ENCODE data around the gene TMEM185B. TPM values are rescaled to one million over a fixed set of nuclear protein-coding genes. Genes with fewer than 3 reads are reported as not detected.

TMEM185B gene
- total and polyA plus RNA-seq, 4 donors = 1.8 to 8.5 (median 6.8) TPM

GRCh38 chr2:120221616-120222015 lies 1.6 kb downstream of the TMEM185B start:
- TF ChIP-seq ZBTB33 (IDR thresholded peaks at IDR 0.05) (no peak), TAF1 (conservative IDR thresholded peaks at IDR 0.05) (no peak), SP1 (IDR thresholded peaks at IDR 0.05) (no peak), YY1 (IDR thresholded peaks at IDR 0.05) (no peak), CTCF (IDR thresholded peaks at IDR 0.05; ENCODE audit: low read depth, low read length, missing input control) (no peak), RAD21 (IDR thresholded peaks at IDR 0.05) (no peak), NR2F2 (IDR thresholded peaks at IDR 0.05) (no peak), EGR1 (IDR thresholded peaks at IDR 0.05; ENCODE audit: low read depth in 2 of 2) (no peak), HNF4A (conservative IDR thresholded peaks at IDR 0.05) (no peak), REST (IDR thresholded peaks at IDR 0.05) (no peak)
- no peaks in the 10 kb centered on the region for H3K9me3 ChIP-seq (ENCODE audit: control insufficient read depth in 4 of 4, low read length in 3 of 4)
- H3K9ac ChIP-seq (ENCODE audit: low read depth in 1 of 2, low read length in 2 of 2) = no peak overlapping the region
- peaks cover 0 to 3% (median 0%) of the 10 kb centered on the region in 4 donors for H3K36me3 ChIP-seq (ENCODE audit: control insufficient read depth in 4 of 4, insufficient read depth in 3 of 4, low read depth in 1 of 4, low read length in 3 of 4)
- 94% methylated on average over 8 of the region's 8 CpGs for WGBS
- peak; percentile 21 for DNase-seq (ENCODE audit: low spot score)
- no peak overlapping the region for H3K27ac ChIP-seq (ENCODE audit: low read depth in 1 of 2, low read length in 2 of 2)
- H3K4me1 ChIP-seq (ENCODE audit: control insufficient read depth in 4 of 4, insufficient read depth in 4 of 4, low read length in 3 of 4) = peaks cover 12 to 33% (median 21%) of the 10 kb centered on the region in 4 donors
- no peak overlapping the region for H3K4me3 ChIP-seq (ENCODE audit: low read depth in 1 of 3, low read length in 3 of 3)
- H3K27me3 ChIP-seq (ENCODE audit: control insufficient read depth in 4 of 4, insufficient read depth in 4 of 4, low read length in 3 of 4) = no peaks in the 10 kb centered on the region

- Histone ChIP-seq H3K9me3 (ENCODE audit: control insufficient read depth in 4 of 4, low read length in 3 of 4) (no peaks in the 10 kb centered on the region), H3K4me3 (ENCODE audit: low read depth in 1 of 3, low read length in 3 of 3) (no peak overlapping the region), H3K9ac (ENCODE audit: low read depth in 1 of 2, low read length in 2 of 2) (no peak overlapping the region), H3K27me3 (ENCODE audit: control insufficient read depth in 4 of 4, insufficient read depth in 4 of 4, low read length in 3 of 4) (no peaks in the 10 kb centered on the region), H3K36me3 (ENCODE audit: control insufficient read depth in 4 of 4, insufficient read depth in 3 of 4, low read depth in 1 of 4, low read length in 3 of 4) (peaks cover 0 to 3% (median 0%) of the 10 kb centered on the region in 4 donors), H3K4me1 (ENCODE audit: control insufficient read depth in 4 of 4, insufficient read depth in 4 of 4, low read length in 3 of 4) (peaks cover 12 to 33% (median 21%) of the 10 kb centered on the region in 4 donors), H3K27ac (ENCODE audit: low read depth in 1 of 2, low read length in 2 of 2) (no peak overlapping the region)
- TF ChIP-seq MAX (IDR thresholded peaks at IDR 0.05) = no peak
- TF ChIP-seq ZBTB33 (IDR thresholded peaks at IDR 0.05) = no peak
- TF ChIP-seq SP1 (IDR thresholded peaks at IDR 0.05) = no peak
- TF ChIP-seq HNF4A (conservative IDR thresholded peaks at IDR 0.05) = no peak
- no peak for TF ChIP-seq FOXA2 (IDR thresholded peaks at IDR 0.05)
- no peak for TF ChIP-seq CTCF (IDR thresholded peaks at IDR 0.05; ENCODE audit: low read depth, low read length, missing input control)
- WGBS = 84% methylated on average over 2 of the region's 2 CpGs
- no peak for DNase-seq (ENCODE audit: low spot score)
Measured at GRCh38 chr2:120220756-120221155, 2.4 kb downstream of the TMEM185B start.

Measured in liver (tissue), 9 donors.